GM18498 (cell line): ENCODE measurements around the gene ABCC1.
"Not testable (repeated sequence)": the region's sequence is repeated elsewhere in the genome, so short reads cannot be mapped to it uniquely, and the experiment has no call there.

Experiments used
- ATAC-seq: cut with Tn5 transposase; IDR thresholded peaks from one replicate; pipeline ENCODE4 v1.9.1; 2021; ENCODE audit warnings: mild to moderate bottlenecking, moderate library complexity; ENCODE audit not compliant: unreplicated experiment

The ABCC1 gene

DNA sequence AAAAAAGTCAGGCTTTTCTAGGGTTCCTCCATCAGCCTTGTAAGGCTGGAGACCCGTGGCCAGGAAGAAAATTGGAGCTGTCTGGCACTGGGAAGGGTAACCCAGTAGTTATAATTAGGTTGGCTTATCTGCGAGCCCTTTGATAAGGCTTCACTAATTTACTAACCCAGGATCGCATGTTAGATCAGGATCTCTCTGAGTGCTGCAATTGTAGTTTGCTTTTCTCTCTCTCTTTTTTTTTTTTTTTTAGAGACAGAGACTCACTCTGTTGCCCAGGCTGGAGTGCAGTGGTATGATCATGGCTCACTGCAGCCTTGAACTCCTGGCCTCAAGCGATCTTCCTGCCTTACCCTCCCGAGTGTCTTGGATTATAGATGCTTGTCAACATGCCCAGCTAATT, 17.0 kb downstream of the ABCC1 start:
- no peak for ATAC-seq

DNA sequence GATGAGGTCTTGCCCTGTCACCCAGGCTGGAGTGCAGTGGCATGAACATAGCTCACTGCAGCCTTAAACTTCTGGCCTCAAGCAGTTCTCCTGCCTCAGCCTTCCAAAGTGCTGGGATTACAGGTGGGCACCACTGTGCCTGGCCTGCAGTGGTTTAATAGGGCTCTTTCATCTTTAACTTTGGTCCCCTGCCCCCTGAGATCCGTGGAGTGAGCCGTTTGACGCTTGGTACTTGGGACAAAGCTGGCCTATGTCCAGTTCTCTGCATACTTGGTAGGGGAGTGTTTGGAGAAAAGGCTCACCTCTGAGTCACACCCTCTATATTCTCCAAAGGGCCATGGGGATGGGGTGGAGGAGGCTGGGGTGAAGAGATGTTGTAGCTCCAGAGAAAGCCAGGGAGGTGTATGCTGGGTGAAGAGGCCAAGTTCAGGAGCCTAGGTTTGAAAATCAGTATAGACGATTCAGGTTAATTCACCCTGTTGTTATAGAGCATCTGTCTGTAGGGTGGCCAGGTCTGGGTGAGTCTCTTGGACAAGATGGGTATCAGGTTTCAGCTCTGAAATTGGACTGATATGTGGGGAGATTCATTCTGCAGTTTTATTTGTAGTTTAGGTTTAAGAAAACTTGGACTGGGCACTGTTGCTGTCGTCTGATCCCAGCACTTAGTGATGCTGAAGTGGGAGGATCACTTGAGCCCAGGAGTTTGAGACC, 17.6 kb downstream of the ABCC1 start:
- ATAC-seq: no peak

- ATAC-seq: no peak
Measured at GRCh38 chr16:15967655-15968315, 18.4 kb downstream of the ABCC1 start.

- no peak for ATAC-seq
Measured at GRCh38 chr16:15970202-15970601, 20.8 kb downstream of the ABCC1 start.

GRCh38 chr16:15970743-15971439, 21.5 kb downstream of the ABCC1 start:
- ATAC-seq: no peak

DNA sequence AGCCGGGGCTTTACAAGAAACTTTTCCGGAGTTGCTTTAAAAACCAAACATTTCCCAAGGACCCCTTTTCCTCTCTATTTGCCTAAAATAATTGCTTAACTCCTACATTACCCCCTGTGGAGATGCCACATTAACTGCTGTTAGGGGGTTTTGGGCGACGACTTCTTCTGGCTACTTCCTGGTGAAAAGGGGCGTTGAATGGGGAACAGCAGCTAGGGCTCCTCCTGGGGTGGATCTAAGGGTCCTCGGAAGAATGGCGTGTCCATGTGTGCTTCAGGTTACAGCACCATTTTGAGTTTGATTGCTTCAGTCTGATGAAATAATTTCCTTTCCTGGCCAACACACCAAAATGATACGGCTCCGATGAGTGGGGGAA, 22.0 kb downstream of the ABCC1 start:
- ATAC-seq: no peak

DNA sequence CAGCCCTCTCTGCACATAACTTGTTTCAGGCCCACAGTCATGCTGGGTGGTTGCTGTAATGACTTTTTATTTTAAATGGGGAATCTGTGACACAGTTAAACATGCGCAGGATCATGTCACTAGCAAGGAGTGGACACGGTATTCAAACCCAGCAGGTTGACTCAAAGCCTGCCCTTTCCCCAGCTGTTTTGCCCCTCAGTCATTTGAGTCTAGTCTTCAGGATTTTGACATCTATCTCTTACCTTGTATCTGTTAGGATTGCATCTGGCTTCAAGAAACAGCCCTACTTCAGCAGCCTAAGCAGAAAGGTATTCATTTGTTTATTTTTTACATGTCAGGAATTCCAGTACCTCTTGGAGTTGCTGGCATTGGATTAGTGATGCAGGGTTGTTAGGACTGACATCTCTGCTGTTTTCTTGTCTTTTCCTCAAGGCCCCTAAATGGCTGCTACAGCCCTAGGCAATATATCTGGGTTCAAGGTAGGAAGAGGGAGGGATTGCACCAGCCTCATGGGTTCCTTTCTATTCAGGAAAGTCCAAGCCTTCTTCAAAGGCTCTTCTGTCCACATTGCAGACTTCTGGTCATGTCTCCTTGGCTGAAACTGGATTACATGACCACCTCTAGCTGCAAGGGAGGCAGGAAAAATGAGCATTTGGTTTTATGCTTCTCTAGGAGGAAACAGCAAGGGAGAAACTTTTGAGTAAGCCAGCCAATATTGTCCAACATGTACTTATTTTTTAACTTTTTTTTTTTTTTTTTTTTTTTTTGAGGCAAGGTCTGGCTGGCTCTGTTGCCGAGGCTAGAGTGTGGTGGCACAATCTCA, 22.8 kb downstream of the ABCC1 start:
- ATAC-seq: no peak

DNA sequence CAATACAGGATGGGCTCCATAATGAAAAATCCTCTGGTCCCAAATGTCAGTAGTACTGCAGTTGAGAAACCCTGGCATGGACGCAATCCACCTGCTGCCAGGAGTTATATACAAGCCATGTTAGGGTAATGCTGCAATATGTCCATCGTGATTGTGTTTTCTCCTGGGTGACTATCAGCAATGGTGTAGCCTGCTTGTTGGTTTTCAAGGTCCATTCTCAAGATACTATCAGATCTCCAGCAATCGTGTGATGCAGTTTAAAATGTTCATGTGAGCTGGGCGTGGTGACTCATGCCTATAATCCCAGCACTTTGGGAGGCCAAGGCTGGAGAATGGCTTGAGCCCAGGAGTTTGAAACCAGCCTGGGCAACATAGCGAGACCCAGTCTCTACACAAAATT, 24.0 kb downstream of the ABCC1 start:
- ATAC-seq: no peak

DNA sequence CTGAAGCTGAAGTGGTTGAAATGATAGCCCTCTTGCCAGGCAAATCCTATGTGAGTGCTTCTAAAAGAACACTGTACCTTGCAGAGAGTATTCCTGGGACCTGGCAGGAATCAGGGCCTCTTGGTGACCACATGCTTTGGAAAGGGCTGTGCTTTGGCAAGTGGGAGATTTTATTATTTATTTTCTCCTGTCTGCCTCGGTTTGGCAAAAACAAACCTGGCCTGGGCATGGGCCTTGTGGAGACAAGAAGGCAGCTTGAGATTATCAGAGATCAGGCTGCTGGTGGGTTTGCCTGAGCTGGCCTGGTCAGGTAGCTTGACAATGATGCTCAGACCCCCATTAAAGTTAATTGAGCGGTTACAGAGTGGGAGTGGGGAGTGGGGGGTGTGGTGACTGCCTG, 24.6 kb downstream of the ABCC1 start:
- ATAC-seq: no peak

GRCh38 chr16:15975172-15975571, 25.8 kb downstream of the ABCC1 start:
- ATAC-seq: no peak

- no peak for ATAC-seq
Measured at GRCh38 chr16:15976225-15976812, 26.9 kb downstream of the ABCC1 start.

GRCh38 chr16:15976929-15977637, 27.7 kb downstream of the ABCC1 start:
- no peak for ATAC-seq

DNA sequence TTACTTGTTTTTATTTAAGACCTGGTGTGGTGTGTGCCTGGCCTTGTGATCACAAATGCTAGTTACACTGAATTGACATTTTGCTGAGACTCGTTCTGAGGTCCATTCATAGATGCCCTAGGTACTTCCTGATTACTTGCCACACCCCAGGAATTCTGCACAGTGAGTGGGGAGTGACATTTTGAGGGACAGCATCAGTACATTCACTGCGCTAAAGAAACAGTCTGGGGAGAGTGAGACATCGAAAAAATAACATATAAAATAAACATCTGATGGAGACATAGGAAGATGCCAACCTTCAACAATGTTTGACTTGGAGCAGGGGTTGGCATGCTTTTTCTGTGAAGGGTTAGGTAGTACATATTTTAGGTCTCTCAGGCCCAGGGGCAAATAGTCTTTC, 30.4 kb downstream of the ABCC1 start:
- ATAC-seq: no peak

DNA sequence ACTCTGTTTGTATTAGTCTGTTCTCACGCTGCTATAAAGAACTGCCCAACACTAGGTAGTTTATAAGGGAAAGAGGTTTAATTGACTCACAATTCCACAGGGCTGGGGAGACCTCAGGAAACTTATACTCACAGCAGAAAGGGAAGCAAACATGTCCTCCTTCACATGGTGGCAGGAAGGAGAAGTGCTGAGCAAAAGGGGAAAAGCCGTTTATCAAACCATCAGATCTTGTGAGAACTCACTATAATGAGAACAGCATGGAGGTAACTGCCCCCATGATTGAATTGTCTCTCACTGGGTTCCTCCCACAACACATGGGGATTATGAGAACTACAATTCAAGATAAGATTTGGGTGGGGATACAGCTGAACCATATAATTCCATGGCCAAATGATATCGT, 30.9 kb downstream of the ABCC1 start:
- no peak for ATAC-seq

GRCh38 chr16:15981382-15981781, 32.0 kb downstream of the ABCC1 start:
- ATAC-seq: no peak

- not testable (repeated sequence) for ATAC-seq
Measured at GRCh38 chr16:15982194-15982915, 32.9 kb downstream of the ABCC1 start.

DNA sequence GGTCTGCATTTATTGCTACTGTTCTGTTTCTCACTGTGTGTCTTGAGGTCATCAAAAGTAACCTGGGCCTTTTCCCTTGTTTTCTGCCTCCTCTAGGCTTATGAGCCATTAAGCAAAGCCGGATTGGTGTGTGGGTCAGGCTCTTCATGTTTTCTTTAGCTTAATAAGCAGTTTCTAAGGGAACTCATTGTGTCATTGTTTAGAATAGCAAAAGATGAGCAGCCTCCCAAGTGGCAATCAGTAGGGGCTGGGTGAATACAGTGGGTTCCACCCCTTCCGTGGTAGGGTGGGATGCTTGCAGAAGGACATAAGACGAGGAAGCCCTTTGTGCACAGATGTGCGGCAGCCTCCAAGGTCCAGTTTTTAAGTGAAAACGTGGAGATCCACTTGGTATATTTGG, 34.5 kb downstream of the ABCC1 start:
- ATAC-seq: no peak

- no peak for ATAC-seq
Measured at GRCh38 chr16:15985144-15985543, 35.7 kb downstream of the ABCC1 start.

DNA sequence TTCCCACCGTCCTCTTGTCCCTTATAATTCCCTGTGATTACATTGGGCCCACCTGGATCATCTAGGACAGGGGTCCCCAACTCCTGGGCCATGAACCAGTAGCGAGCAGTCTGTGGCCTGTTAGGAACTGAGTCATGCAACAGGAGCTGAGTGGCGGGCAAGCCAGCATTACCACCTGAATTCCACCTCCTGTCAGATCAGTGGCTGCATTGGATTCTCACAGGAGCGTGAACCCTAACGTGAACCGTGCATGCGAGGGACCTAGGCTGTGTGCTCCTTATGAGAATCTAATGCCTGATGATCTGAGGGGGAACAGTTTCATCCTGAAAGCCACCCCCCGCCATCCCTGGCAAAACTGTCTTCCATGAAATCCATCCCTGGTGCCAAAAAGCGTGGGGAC, 36.8 kb downstream of the ABCC1 start:
- no peak for ATAC-seq
